K562 (cell line): ENCODE measurements around the gene IFT81. TPM values are rescaled to one million over a fixed set of nuclear protein-coding genes. Genes with fewer than 3 reads are reported as not detected.

Experiments
- HMG20B ChIP-seq: fragments of 250-450 bp; sonication (Bioruptor Pico); IDR thresholded peaks from 2 replicates; pipeline ENCODE4 v1.5.0; 2021; ENCODE audit warnings: mild to moderate bottlenecking
- HOXB6 ChIP-seq: fragments of 250-450 bp; sonication (Bioruptor Pico); IDR thresholded peaks from 2 replicates; pipeline ENCODE4 v1.5.1; 2022; ENCODE audit warnings: mild to moderate bottlenecking, borderline replicate concordance
- MGA ChIP-seq: fragments of 450-650 bp; IDR thresholded peaks from 2 replicates; pipeline ENCODE4 v1.6.1; 2016; ENCODE audit warnings: mild to moderate bottlenecking, moderate library complexity
- NELFE ChIP-seq: IDR thresholded peaks from 2 replicates; pipeline ENCODE4 v1.6.1; 2011; ENCODE audit warnings: mild to moderate bottlenecking; ENCODE audit not compliant: insufficient read depth, insufficient read length
- SRSF3 ChIP-seq: fragments of 200-400 bp; formaldehyde crosslinking; IDR thresholded peaks from 2 replicates; pipeline ENCODE4 v1.6.1; 2016; ENCODE audit warnings: mild to moderate bottlenecking, low read length, moderate library complexity; ENCODE audit not compliant: insufficient read depth
- ZBTB49 ChIP-seq: sonication (generic); formaldehyde crosslinking; IDR thresholded peaks from 2 replicates; pipeline ENCODE4 v1.8.0; 2022; ENCODE audit warnings: missing genetic modification reagents, mild to moderate bottlenecking, borderline replicate concordance
- ZNF347 ChIP-seq: fragments of 450-650 bp; formaldehyde crosslinking; IDR thresholded peaks from 2 replicates; pipeline ENCODE4 v1.4.0; 2020; ENCODE audit warnings: low read depth, mild to moderate bottlenecking, moderate library complexity
- ZNF609 ChIP-seq: sonication (generic); formaldehyde crosslinking; IDR thresholded peaks from 2 replicates; pipeline ENCODE4 v1.8.1; 2023; ENCODE audit warnings: missing genetic modification reagents, mild to moderate bottlenecking, borderline replicate concordance
- polyA plus RNA-seq, 8 experiments: library from polyadenylated mRNA; depleted of rRNA in 4 of 8; stranded (reverse) in 5 of 8; unstranded in 3 of 8; fragments of >200 nt; fragmentation: Nextera tagmentation in 2 of 8; fragmentation: Illumina TruSeq in 1 of 8; extraction: Ambion mirVana in 2 of 8; extraction: Trizol in 1 of 8; gene quantifications; 2 replicates each; pipeline versions ENCODE4 v1.2.1 to v1.2.3, GENCODE V29; 2011 to 2014; ENCODE audit warnings: inconsistent platforms in 1 of 8, missing spikeins in 1 of 8
- total RNA-seq, 7 experiments: library from RNA; depleted of rRNA in 6 of 7; stranded (reverse); fragments of >200 nt in 6 of 7; fragmentation: Illumina TruSeq in 2 of 7; extraction: Trizol in 2 of 7; gene quantifications; 2 replicates each; pipeline versions ENCODE4 v1.2.1 to v1.2.3, GENCODE V29; 2011 to 2021; ENCODE audit warnings: low replicate concordance in 1 of 7

The IFT81 gene
- total and polyA plus RNA-seq, 9 of the 15 experiments (the other 6 are each of a cell fraction or from before 2014, with no cell fraction given): 2.8 to 11.9 (median 7.9) TPM

DNA sequence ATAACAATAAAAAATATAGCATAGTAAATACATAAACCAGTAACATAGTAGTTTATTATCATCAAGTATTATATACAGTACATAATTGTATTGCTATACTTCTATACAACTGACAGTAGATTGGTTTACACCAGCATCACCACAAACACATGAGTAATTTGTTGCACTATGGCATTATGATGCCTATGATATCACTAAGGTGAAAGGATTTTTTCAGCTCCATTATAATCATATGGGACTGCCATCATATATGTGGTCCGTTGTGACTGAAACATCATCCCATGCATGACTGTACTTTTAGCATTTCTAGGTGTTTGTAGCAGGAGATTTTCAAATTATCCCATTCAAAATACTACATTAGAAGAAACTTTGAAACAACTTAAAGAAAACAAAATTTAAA, 77.8 kb downstream of the IFT81 start (continued):
- no peak for TF ChIP-seq ZNF609
- no peak for TF ChIP-seq ZBTB49 (CRISPR knock-in tag)
- no peak for TF ChIP-seq ZNF347 (CRISPR knock-in tag)
- no peak for TF ChIP-seq MGA
- no peak for TF ChIP-seq HOXB6 (CRISPR knock-in tag)
- TF ChIP-seq NELFE: no peak
- TF ChIP-seq SRSF3: no peak
- no peak for TF ChIP-seq HMG20B (CRISPR knock-in tag)
